C4-2B (cell line): Measurements from ENCODE around the gene ZNG1A.
"Not testable (repeated sequence)": the region's sequence is repeated elsewhere in the genome, so short reads cannot be mapped to it uniquely, and the experiment has no call there.

ENCODE experiments used
- ZFX ChIP-seq: fragments of 450-650 bp; IDR thresholded peaks from 2 replicates; pipeline ENCODE4 v1.6.1; 2017
- TF ChIP-seq, protein P1 (sequence below): fragments of 450-650 bp; conservative IDR thresholded peaks from 2 replicates; pipeline ENCODE4 v1.5.1; 2017; ENCODE audit warnings: mild to moderate bottlenecking

DNA sequence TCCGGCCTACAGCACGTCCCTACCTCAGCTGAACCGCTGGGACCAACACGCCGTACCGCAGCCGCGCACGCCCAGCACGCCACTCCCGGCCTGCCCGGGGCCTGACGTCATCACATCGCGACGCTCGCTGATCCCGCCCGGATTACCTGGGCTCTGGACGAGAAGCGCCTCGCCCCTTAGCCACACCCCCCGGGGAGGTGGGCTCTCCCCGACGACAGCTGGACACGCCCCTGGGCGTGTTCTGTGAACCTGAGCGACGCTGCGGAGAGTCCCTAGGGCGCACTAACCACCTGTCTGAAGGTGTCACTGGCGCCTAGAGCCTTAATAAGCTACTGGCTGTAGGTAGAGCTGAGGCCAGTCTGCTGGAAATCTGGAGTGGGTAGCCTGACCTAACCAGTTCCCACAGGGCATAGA is at the start of gene ZNG1A:
- TF ChIP-seq, protein P1, sequence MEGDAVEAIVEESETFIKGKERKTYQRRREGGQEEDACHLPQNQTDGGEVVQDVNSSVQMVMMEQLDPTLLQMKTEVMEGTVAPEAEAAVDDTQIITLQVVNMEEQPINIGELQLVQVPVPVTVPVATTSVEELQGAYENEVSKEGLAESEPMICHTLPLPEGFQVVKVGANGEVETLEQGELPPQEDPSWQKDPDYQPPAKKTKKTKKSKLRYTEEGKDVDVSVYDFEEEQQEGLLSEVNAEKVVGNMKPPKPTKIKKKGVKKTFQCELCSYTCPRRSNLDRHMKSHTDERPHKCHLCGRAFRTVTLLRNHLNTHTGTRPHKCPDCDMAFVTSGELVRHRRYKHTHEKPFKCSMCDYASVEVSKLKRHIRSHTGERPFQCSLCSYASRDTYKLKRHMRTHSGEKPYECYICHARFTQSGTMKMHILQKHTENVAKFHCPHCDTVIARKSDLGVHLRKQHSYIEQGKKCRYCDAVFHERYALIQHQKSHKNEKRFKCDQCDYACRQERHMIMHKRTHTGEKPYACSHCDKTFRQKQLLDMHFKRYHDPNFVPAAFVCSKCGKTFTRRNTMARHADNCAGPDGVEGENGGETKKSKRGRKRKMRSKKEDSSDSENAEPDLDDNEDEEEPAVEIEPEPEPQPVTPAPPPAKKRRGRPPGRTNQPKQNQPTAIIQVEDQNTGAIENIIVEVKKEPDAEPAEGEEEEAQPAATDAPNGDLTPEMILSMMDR = not testable (repeated sequence)
- TF ChIP-seq ZFX = not testable (repeated sequence)
